ENCODE measurements around the gene SLC16A3. TPM values are rescaled to one million over a fixed set of nuclear protein-coding genes. Genes with fewer than 3 reads are reported as not detected.

Gene SLC16A3
- total and polyA plus RNA-seq, 9 of the 15 experiments (the other 6 are each of a cell fraction or from before 2014, with no cell fraction given) = 0.11 to 5.4 (median 1.2) TPM; not detected in 2

DNA sequence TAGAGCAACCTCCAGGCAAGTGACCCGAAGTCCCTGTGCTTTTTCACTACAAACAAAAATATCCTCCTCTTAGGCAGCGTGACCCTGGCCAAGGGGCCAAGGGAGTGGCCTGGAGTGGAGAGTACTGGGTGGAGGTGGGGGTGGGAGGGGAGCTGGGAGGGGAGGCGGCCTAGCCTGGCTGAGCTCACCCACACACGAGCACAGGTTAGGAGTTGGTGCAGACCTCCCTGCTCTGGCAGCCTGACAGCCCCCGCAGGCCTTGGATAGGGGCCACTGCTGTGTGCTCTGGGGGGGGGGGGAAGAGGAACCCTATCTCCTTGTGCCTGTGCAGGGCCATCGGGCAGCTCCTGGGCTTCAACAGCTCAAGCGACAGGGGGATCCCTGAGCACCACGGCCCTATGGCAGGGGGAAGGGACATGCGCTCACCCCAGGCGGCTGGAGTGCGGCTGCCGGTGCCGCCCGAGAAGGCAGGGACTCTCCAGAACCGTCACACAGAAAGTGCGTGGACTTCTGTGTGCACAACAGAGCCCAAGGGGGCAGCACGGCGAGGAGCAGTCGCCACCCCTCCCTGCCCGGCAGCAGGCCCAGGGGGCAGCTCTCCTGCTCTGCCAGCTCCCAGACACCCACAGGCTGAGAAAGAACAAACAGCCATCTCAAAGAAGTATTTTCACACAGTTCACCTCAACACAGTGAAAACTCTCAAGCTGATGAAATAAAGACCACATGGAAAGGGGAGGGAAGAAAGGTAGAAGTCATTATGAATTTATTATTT, 13.3 kb downstream of the SLC16A3 start:
- Histone ChIP-seq H3K4me2 (ENCODE audit: insufficient read depth, low read length) (peak overlapping the region; percentile 50), H3K9ac (ENCODE audit: insufficient read depth in 1 of 2, low read depth in 2 of 2, low read length in 2 of 2) (peak overlapping the region; percentile 50 to 90), H2AFZ (ENCODE audit: low read depth, low read length) (no peak overlapping the region), H3K36me3 (ENCODE audit: control insufficient read depth, insufficient read depth, low read length) (peaks cover 60% of the 10 kb centered on the region), H4K20me1 (replicated peaks; ENCODE audit: control insufficient read depth, insufficient read depth, low read length) (0 out of 2 replicates have a peak, but pooled peaks cover 2% of the 10 kb centered on the region), H3K79me2 (ENCODE audit: control insufficient read depth, insufficient read depth, low read length) (peaks cover 48% of the 10 kb centered on the region), H3K27ac (ENCODE audit: extremely low read depth, low read depth, low read length) (peak overlapping the region; percentile 76), H3K4me3 (no peak overlapping the region), H3K9me3 (replicated peaks; ENCODE audit: control insufficient read depth, insufficient read depth, low read depth, low read length) (no peaks in the 10 kb centered on the region), H3K27me3 (ENCODE audit: control insufficient read depth in 2 of 2, insufficient read depth in 2 of 2, low read length in 2 of 2) (no peaks in the 10 kb centered on the region), H3K4me1 (replicated peaks in 1 of 2; ENCODE audit: control insufficient read depth in 2 of 2, insufficient read depth in 2 of 2, low read length in 2 of 2) (peaks cover 44 to 92% of the 10 kb centered on the region in 2 experiments), H3K9me1 (ENCODE audit: control insufficient read depth, insufficient read depth, low read length) (no peaks in the 10 kb centered on the region)
- no TSS peak for BruUV-seq (replicated peaks)
- ATAC-seq (peak; percentile 73), FAIRE-seq (peak; percentile 84), DNase-seq (ENCODE audit: extremely low read depth in 1 of 4, low spot score in 3 of 4) (peak; percentile 68 to 83 (median 76))
- WGBS (ENCODE audit: insufficient coverage, low coverage, missing lambda C conversion rate) = 34% methylated on average over 16 of the region's 20 CpGs
- intact Hi-C loops (cut with micrococcal nuclease) = no loop called here
- in situ Hi-C loops (cut with MboI) = loop anchor here (5.0 kb wide), 1 partner anchor 65 kb away; no protein-coding TSS in a partner anchor
- POLR2A ChIA-PET = interaction anchor here (0.6 to 2.7 kb wide), 16 partner anchors 7 to 143 kb away, joined by 3 to 20 read pairs (median 4); no protein-coding TSS in a partner anchor
- CTCF ChIA-PET (ENCODE audit: low intra/inter-chr PET ratio) = no interaction called here
- TF ChIP-seq WHSC1 (IDR thresholded peaks at IDR 0.05; ENCODE audit: low read length) (no peak), EGR1 (conservative IDR thresholded peaks at IDR 0.05) (peak; percentile 48; the same call in 1 of the 2 replicates), HNRNPL (IDR thresholded peaks at IDR 0.05; ENCODE audit: low read depth, low read length) (0 out of 2 replicates have a peak, but pooled peaks have one; percentile 15), FOXJ2 (tag; IDR thresholded peaks at IDR 0.05) (no peak), NBN (IDR thresholded peaks at IDR 0.05; ENCODE audit: low read depth) (no peak), RBBP5 (IDR thresholded peaks at IDR 0.05; ENCODE audit: borderline replicate concordance, insufficient read depth, low read length, poor library complexity, severe bottlenecking) (peak; percentile 27), TFAP4 (CRISPR knock-in tag; IDR thresholded peaks at IDR 0.05; ENCODE audit: borderline replicate concordance) (peak; percentile 50; the same call in 1 of the 2 replicates), CREM (IDR thresholded peaks at IDR 0.05; ENCODE audit: low read depth) (0 out of 2 replicates have a peak, but pooled peaks have one; percentile 4)
- TF ChIP-seq, protein P1, sequence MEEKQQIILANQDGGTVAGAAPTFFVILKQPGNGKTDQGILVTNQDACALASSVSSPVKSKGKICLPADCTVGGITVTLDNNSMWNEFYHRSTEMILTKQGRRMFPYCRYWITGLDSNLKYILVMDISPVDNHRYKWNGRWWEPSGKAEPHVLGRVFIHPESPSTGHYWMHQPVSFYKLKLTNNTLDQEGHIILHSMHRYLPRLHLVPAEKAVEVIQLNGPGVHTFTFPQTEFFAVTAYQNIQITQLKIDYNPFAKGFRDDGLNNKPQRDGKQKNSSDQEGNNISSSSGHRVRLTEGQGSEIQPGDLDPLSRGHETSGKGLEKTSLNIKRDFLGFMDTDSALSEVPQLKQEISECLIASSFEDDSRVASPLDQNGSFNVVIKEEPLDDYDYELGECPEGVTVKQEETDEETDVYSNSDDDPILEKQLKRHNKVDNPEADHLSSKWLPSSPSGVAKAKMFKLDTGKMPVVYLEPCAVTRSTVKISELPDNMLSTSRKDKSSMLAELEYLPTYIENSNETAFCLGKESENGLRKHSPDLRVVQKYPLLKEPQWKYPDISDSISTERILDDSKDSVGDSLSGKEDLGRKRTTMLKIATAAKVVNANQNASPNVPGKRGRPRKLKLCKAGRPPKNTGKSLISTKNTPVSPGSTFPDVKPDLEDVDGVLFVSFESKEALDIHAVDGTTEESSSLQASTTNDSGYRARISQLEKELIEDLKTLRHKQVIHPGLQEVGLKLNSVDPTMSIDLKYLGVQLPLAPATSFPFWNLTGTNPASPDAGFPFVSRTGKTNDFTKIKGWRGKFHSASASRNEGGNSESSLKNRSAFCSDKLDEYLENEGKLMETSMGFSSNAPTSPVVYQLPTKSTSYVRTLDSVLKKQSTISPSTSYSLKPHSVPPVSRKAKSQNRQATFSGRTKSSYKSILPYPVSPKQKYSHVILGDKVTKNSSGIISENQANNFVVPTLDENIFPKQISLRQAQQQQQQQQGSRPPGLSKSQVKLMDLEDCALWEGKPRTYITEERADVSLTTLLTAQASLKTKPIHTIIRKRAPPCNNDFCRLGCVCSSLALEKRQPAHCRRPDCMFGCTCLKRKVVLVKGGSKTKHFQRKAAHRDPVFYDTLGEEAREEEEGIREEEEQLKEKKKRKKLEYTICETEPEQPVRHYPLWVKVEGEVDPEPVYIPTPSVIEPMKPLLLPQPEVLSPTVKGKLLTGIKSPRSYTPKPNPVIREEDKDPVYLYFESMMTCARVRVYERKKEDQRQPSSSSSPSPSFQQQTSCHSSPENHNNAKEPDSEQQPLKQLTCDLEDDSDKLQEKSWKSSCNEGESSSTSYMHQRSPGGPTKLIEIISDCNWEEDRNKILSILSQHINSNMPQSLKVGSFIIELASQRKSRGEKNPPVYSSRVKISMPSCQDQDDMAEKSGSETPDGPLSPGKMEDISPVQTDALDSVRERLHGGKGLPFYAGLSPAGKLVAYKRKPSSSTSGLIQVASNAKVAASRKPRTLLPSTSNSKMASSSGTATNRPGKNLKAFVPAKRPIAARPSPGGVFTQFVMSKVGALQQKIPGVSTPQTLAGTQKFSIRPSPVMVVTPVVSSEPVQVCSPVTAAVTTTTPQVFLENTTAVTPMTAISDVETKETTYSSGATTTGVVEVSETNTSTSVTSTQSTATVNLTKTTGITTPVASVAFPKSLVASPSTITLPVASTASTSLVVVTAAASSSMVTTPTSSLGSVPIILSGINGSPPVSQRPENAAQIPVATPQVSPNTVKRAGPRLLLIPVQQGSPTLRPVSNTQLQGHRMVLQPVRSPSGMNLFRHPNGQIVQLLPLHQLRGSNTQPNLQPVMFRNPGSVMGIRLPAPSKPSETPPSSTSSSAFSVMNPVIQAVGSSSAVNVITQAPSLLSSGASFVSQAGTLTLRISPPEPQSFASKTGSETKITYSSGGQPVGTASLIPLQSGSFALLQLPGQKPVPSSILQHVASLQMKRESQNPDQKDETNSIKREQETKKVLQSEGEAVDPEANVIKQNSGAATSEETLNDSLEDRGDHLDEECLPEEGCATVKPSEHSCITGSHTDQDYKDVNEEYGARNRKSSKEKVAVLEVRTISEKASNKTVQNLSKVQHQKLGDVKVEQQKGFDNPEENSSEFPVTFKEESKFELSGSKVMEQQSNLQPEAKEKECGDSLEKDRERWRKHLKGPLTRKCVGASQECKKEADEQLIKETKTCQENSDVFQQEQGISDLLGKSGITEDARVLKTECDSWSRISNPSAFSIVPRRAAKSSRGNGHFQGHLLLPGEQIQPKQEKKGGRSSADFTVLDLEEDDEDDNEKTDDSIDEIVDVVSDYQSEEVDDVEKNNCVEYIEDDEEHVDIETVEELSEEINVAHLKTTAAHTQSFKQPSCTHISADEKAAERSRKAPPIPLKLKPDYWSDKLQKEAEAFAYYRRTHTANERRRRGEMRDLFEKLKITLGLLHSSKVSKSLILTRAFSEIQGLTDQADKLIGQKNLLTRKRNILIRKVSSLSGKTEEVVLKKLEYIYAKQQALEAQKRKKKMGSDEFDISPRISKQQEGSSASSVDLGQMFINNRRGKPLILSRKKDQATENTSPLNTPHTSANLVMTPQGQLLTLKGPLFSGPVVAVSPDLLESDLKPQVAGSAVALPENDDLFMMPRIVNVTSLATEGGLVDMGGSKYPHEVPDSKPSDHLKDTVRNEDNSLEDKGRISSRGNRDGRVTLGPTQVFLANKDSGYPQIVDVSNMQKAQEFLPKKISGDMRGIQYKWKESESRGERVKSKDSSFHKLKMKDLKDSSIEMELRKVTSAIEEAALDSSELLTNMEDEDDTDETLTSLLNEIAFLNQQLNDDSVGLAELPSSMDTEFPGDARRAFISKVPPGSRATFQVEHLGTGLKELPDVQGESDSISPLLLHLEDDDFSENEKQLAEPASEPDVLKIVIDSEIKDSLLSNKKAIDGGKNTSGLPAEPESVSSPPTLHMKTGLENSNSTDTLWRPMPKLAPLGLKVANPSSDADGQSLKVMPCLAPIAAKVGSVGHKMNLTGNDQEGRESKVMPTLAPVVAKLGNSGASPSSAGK (IDR thresholded peaks at IDR 0.05) = no peak
